CD14-positive monocyte (primary cell): ENCODE results near the gene HAL. TPM values are rescaled to one million over a fixed set of nuclear protein-coding genes. Genes with fewer than 3 reads are reported as not detected.
A peak's percentile ranks its signal among the peaks of the same experiment; 100 is the strongest.

Experiments
- DNase-seq, 3 donors: peaks; one replicate each; pipeline ENCODE4 v3.0.0-alpha.2; 2011 to 2022
- H2AFZ ChIP-seq: 2 replicates; pipeline ENCODE4 v1.6.0; 2012; ENCODE audit warnings: mild to moderate bottlenecking, low read depth, low read length, inconsistent platforms; ENCODE audit not compliant: insufficient read depth, poor library complexity, severe bottlenecking
- H3K27ac ChIP-seq, 2 donors: 1 replicate in 1 of 2; 2 replicates in 1 of 2; pipeline ENCODE4 v1.5.1; 2012 to 2013; ENCODE audit warnings: low read length in 2 of 2, control low read depth in 1 of 2, inconsistent platforms in 1 of 2, low read depth in 1 of 2, mild to moderate bottlenecking in 1 of 2
- H3K27me3 ChIP-seq, 2 donors: one replicate each; pipeline versions ENCODE4 v1.6.0 to v1.6.1; 2011 to 2013; ENCODE audit warnings: low read length in 2 of 2; ENCODE audit not compliant: control insufficient read depth in 2 of 2, insufficient read depth in 2 of 2
- H3K36me3 ChIP-seq, 2 donors: replicated peaks in 1 of 2; 1 replicate in 1 of 2; 2 replicates in 1 of 2; pipeline versions ENCODE4 v1.5.1 to v1.6.1; 2012 to 2013; ENCODE audit warnings: low read length in 2 of 2, control low read depth in 1 of 2, inconsistent platforms in 1 of 2, mild to moderate bottlenecking in 1 of 2; ENCODE audit not compliant: insufficient read depth in 2 of 2, control insufficient read depth in 1 of 2
- H3K4me1 ChIP-seq, 2 donors: 1 replicate in 1 of 2; 2 replicates in 1 of 2; pipeline versions ENCODE4 v1.5.1 to v1.6.1; 2012 to 2013; ENCODE audit warnings: low read length in 2 of 2, control low read depth in 1 of 2, inconsistent platforms in 1 of 2, mild to moderate bottlenecking in 1 of 2, moderate library complexity in 1 of 2; ENCODE audit not compliant: insufficient read depth in 2 of 2, control insufficient read depth in 1 of 2
- H3K4me2 ChIP-seq: replicated peaks from 2 replicates; pipeline ENCODE3; 2012; ENCODE audit warnings: low read length, moderate library complexity, mild to moderate bottlenecking; ENCODE audit not compliant: poor library complexity, severe bottlenecking; ENCODE audit errors: extremely low read depth
- H3K4me3 ChIP-seq, 3 experiments: fragments of 200-600 bp in 1 of 3; sonication (generic) in 1 of 3; replicated peaks in 1 of 3; 1 replicate in 2 of 3; 2 replicates in 1 of 3; pipeline ENCODE4 v1.5.1; 2011 to 2013; ENCODE audit warnings: low read length in 3 of 3, mild to moderate bottlenecking in 3 of 3, control low read depth in 2 of 3, low read depth in 2 of 3, inconsistent platforms in 1 of 3, moderate library complexity in 1 of 3
- H3K79me2 ChIP-seq: 2 replicates; pipeline ENCODE4 v1.6.0; 2012; ENCODE audit warnings: mild to moderate bottlenecking, control low read depth, inconsistent platforms, low read length, moderate library complexity; ENCODE audit not compliant: insufficient read depth
- H3K9ac ChIP-seq: 2 replicates; pipeline ENCODE4 v1.6.0; 2017; ENCODE audit warnings: low read length, mild to moderate bottlenecking; ENCODE audit not compliant: insufficient read depth, poor library complexity, severe bottlenecking
- H3K9me3 ChIP-seq, 2 donors: replicated peaks in 1 of 2; 1 replicate in 1 of 2; 2 replicates in 1 of 2; pipeline versions ENCODE4 v1.5.1 to v1.6.1; 2012 to 2013; ENCODE audit warnings: low read length in 2 of 2, control low read depth in 1 of 2; ENCODE audit not compliant: control insufficient read depth in 1 of 2, insufficient read depth in 1 of 2
- H4K20me1 ChIP-seq: 2 replicates; pipeline ENCODE4 v1.6.0; 2012; ENCODE audit warnings: mild to moderate bottlenecking, low read length, control low read depth, moderate library complexity; ENCODE audit not compliant: insufficient read depth
- H3K27ac Mint-ChIP-seq, 7 donors: one replicate each; pipeline ENCODE4 v1.8.0; 2020; ENCODE audit warnings: mild to moderate bottlenecking in 7 of 7, mixed read lengths in 7 of 7, moderate library complexity in 6 of 7, inconsistent platforms in 2 of 7
- H3K27me3 Mint-ChIP-seq, 3 donors: one replicate each; pipeline ENCODE4 v1.8.0; 2021 to 2022; ENCODE audit warnings: low read depth in 3 of 3, mild to moderate bottlenecking in 3 of 3, mixed read lengths in 3 of 3, moderate library complexity in 3 of 3, inconsistent platforms in 1 of 3
- H3K36me3 Mint-ChIP-seq, 2 donors: one replicate each; pipeline ENCODE4 v1.8.0; 2020; ENCODE audit warnings: mixed read lengths in 2 of 2, inconsistent platforms in 1 of 2, mild to moderate bottlenecking in 1 of 2
- H3K4me1 Mint-ChIP-seq: one replicate; pipeline ENCODE4 v1.8.0; 2020; ENCODE audit warnings: mild to moderate bottlenecking, mixed read lengths
- H3K4me3 Mint-ChIP-seq, 2 donors: one replicate each; pipeline ENCODE4 v1.8.0; 2020; ENCODE audit warnings: mild to moderate bottlenecking in 2 of 2, mixed read lengths in 2 of 2, moderate library complexity in 1 of 2
- H3K9me3 Mint-ChIP-seq, 7 donors: one replicate each; pipeline ENCODE4 v1.8.0; 2020 to 2022; ENCODE audit warnings: mixed read lengths in 7 of 7, mild to moderate bottlenecking in 6 of 7, moderate library complexity in 6 of 7, inconsistent platforms in 2 of 7
- WGBS: methylation state at CpG from one replicate; pipeline ENCODE4 v1.1.5; 2013; ENCODE audit warnings: missing lambda C conversion rate; ENCODE audit not compliant: insufficient coverage; 5-methylcytosine and 5-hydroxymethylcytosine counted together
- intact Hi-C, 2 donors: fragments of 100-400 bp; cut with micrococcal nuclease; formaldehyde crosslinking; loops; one replicate each; pipeline versions ENCODE4 v1.15.0 to v1.15.1; 2023
- polyA plus RNA-seq, 3 donors: library from polyadenylated mRNA; depleted of rRNA in 1 of 3; unstranded in 2 of 3; stranded (reverse) in 1 of 3; fragments of 300-500 nt in 2 of 3; fragments of >200 nt in 1 of 3; fragmentation: Illumina TruSeq in 2 of 3; gene quantifications; 1 replicate in 2 of 3; 2 replicates in 1 of 3; pipeline ENCODE4 v1.2.3, GENCODE V29; 2012 to 2021
- TF ChIP-seq, protein P1 (sequence below): fragments of 200-600 bp; IDR thresholded peaks from one replicate; pipeline ENCODE4 v1.8.0; 2022; ENCODE audit warnings: antibody characterized with exemption, mild to moderate bottlenecking

Gene HAL
- polyA plus RNA-seq, 3 donors, result 28.0 to 42.0 (median 29.2) TPM

DNA sequence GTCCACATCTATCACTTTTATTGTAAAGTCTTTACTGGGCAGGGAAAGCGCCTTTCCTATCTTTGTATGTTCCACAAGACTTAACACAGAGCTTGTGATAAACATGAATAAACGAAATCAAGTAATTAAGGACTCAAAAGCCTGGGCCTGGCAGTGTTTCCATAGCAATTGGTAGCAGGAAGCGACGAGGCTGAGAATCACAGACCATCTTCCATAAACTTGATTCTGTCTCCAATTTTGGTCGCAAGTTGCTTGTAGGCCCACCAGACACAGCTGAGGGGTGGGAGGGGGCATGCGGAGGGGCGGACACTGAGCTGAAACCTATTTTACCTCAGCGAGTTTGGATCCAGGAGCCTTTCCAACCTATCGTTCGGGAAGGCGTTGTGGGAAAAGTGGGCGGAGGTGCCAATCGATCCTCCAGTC lies 54.0 kb downstream of the HAL start:
- no peaks in the 10 kb centered on the region for H3K79me2 ChIP-seq
- TF ChIP-seq, protein P1, sequence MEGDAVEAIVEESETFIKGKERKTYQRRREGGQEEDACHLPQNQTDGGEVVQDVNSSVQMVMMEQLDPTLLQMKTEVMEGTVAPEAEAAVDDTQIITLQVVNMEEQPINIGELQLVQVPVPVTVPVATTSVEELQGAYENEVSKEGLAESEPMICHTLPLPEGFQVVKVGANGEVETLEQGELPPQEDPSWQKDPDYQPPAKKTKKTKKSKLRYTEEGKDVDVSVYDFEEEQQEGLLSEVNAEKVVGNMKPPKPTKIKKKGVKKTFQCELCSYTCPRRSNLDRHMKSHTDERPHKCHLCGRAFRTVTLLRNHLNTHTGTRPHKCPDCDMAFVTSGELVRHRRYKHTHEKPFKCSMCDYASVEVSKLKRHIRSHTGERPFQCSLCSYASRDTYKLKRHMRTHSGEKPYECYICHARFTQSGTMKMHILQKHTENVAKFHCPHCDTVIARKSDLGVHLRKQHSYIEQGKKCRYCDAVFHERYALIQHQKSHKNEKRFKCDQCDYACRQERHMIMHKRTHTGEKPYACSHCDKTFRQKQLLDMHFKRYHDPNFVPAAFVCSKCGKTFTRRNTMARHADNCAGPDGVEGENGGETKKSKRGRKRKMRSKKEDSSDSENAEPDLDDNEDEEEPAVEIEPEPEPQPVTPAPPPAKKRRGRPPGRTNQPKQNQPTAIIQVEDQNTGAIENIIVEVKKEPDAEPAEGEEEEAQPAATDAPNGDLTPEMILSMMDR, result no peak
- peak overlapping the region in 2 of 7 donors; percentile 49 to 84 for H3K27ac Mint-ChIP-seq
- no peaks in the 10 kb centered on the region for H3K36me3 ChIP-seq
- H3K9me3 ChIP-seq, result no peaks in the 10 kb centered on the region
- H3K4me2 ChIP-seq, result peak overlapping the region; percentile 89
- H3K4me3 ChIP-seq, result peak overlapping the region; percentile 58 to 97 (median 78)
- peak overlapping the region in 1 of 2 donors; percentile 77 for H3K27ac ChIP-seq
- peaks cover 13% of the 10 kb centered on the region for H3K4me1 Mint-ChIP-seq
- H4K20me1 ChIP-seq, result no peaks in the 10 kb centered on the region
- 0% methylated on average over 2 of the region's 13 CpGs for WGBS
- H3K27me3 ChIP-seq, result no peaks in the 10 kb centered on the region
- peak overlapping the region; percentile 88 to 96 for H3K4me3 Mint-ChIP-seq
- peak overlapping the region; percentile 77 for H3K9ac ChIP-seq
- H3K36me3 Mint-ChIP-seq, result no peaks in the 10 kb centered on the region
- peak overlapping the region; percentile 95 for H2AFZ ChIP-seq
- peaks cover 0 to 4% (median 2%) of the 10 kb centered on the region in 3 donors for H3K27me3 Mint-ChIP-seq
- intact Hi-C loops, result loop anchor here in 1 of 2 donors (5.0 kb wide), 1 partner anchor 80 kb away; no protein-coding TSS in a partner anchor
- peaks cover 12 to 15% of the 10 kb centered on the region in 2 donors for H3K4me1 ChIP-seq
- H3K9me3 Mint-ChIP-seq, result no peaks in the 10 kb centered on the region
- DNase-seq, result no peak

DNA sequence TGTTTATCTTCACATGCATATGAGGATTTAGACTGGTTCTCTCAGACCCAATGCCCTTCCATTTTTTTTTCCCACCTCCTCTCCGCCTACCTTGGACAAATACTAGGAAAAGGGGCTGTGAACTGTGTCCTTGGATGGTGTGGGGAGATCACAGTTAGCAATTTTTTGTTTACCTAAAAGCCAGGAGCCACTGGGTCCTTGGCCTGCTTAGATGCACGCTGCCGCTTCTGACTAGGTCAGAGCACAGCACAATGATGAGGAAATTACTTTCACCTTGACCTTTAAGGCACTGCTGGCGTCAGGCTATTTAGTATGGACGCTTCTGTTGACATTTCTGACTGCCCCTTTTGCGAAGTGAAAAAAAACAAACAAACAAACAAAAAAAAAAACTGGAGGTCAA lies 55.6 kb downstream of the HAL start:
- TF ChIP-seq, protein P1, result no peak
- H3K79me2 ChIP-seq, result no peaks in the 10 kb centered on the region
- no peaks in the 10 kb centered on the region for H3K27me3 ChIP-seq
- no peak overlapping the region for H3K27ac ChIP-seq
- no peak overlapping the region for H3K9ac ChIP-seq
- H3K4me1 ChIP-seq, result peaks cover 12 to 15% of the 10 kb centered on the region in 2 donors
- no peak overlapping the region for H3K4me2 ChIP-seq
- H3K4me3 ChIP-seq, result no peak overlapping the region
- Mint-ChIP-seq H3K36me3 (no peaks in the 10 kb centered on the region), H3K27ac (no peak overlapping the region), H3K27me3 (peaks cover 0 to 4% (median 0%) of the 10 kb centered on the region in 3 donors), H3K9me3 (no peaks in the 10 kb centered on the region), H3K4me3 (no peak overlapping the region), H3K4me1 (peaks cover 13% of the 10 kb centered on the region)
- no peak overlapping the region for H2AFZ ChIP-seq
- H3K9me3 ChIP-seq, result no peaks in the 10 kb centered on the region
- H3K36me3 ChIP-seq, result no peaks in the 10 kb centered on the region
- 100% methylated on average over 2 of the region's 6 CpGs for WGBS
- intact Hi-C loops, result loop anchor here in 1 of 2 donors (5.0 kb wide), 1 partner anchor 78 kb away; no protein-coding TSS in a partner anchor
- DNase-seq, result no peak
- no peaks in the 10 kb centered on the region for H4K20me1 ChIP-seq

Other genes starting within 250 kb of the HAL start
- gene NTN4, start 205.6 kb downstream of the HAL start, polyA plus RNA-seq, result not detected
- 10 to 100 TPM in 2 of 3 donors, 1 to 10 TPM in 1; 9.0 to 28.5 (median 23.5) TPM for gene SNRPF, start 137.4 kb downstream of the HAL start, polyA plus RNA-seq
- not detected for gene CCDC38, start 53.7 kb downstream of the HAL start, polyA plus RNA-seq
- gene AMDHD1, start 53.0 kb downstream of the HAL start, polyA plus RNA-seq, result 1 to 10 TPM in 2 of 3 donors, under 1 TPM in 1; 0.43 to 1.9 (median 1.0) TPM
- gene LTA4H, start 39.2 kb upstream of the HAL start, polyA plus RNA-seq, result 100 to 1,000 TPM; 278 to 963 (median 647) TPM
- gene ELK3, start 198.0 kb upstream of the HAL start, polyA plus RNA-seq, result 10 to 100 TPM; 12.1 to 14.9 (median 14.6) TPM